K562 (cell line): ENCODE data around the gene NXT1. TPM values are rescaled to one million over a fixed set of nuclear protein-coding genes. Genes with fewer than 3 reads are reported as not detected.

ENCODE experiments used
- ATAC-seq: fragments of 200-7000 bp; cut with Tn5 transposase; 3 replicates; pipeline ENCODE4 v1.9.1; 2020; ENCODE audit warnings: moderate library complexity
- BruUV-seq: library from RNA; stranded (reverse); fragments of 400-500 nt; replicated peaks from 2 replicates; lab custom pipeline; 2021; lab: Mats Ljungman, UMichigan
- CTCF ChIA-PET: fragments of 300-600 bp; formaldehyde crosslinking; extraction: SDS; loops from one replicate; lab custom pipeline; 2021; ENCODE audit warnings: low intra/inter-chr PET ratio; lab: Yijun Ruan, JAX
- POLR2A ChIA-PET: fragments of 300-600, 350-650 bp; sonication (Branson Sonifier 250); formaldehyde crosslinking; extraction: SDS; loops from one replicate; lab custom pipeline; 2021; ENCODE audit warnings: antibody characterized with exemption, inconsistent platforms; lab: Yijun Ruan, JAX
- DNase-seq, 4 experiments: peaks; one replicate each; pipeline versions ENCODE4 v3.0.0 to v3.0.0-alpha.2; 2011 to 2018; ENCODE audit warnings: low spot score in 3 of 4, mixed read lengths in 3 of 4; ENCODE audit errors: extremely low read depth in 1 of 4
- FAIRE-seq: peaks from 2 replicates; lab custom pipeline; 2011; peaks lifted over from hg19 to GRCh38; lab: Jason Lieb, UNC
- H2AFZ ChIP-seq: 2 replicates; pipeline ENCODE4 v1.6.0; 2011; ENCODE audit warnings: low read depth, low read length, control low read depth, inconsistent platforms
- H3K27ac ChIP-seq: fragments of 200-600 bp; 3 replicates; pipeline ENCODE4 v1.8.0; 2011; ENCODE audit warnings: low read depth, mild to moderate bottlenecking, control low read depth, inconsistent platforms, low read length, moderate library complexity, mixed read lengths; ENCODE audit errors: extremely low read depth
- H3K27me3 ChIP-seq, 2 experiments: fragments of 300-600 bp in 1 of 2; 2 replicates in 1 of 2; 3 replicates in 1 of 2; pipeline versions ENCODE4 v1.6.0 to v1.8.0; 2011; ENCODE audit warnings: inconsistent platforms in 2 of 2, low read length in 2 of 2, mild to moderate bottlenecking in 1 of 2, mixed read lengths in 1 of 2, moderate library complexity in 1 of 2; ENCODE audit not compliant: control insufficient read depth in 2 of 2, insufficient read depth in 2 of 2
- H3K36me3 ChIP-seq: fragments of 300-600 bp; 3 replicates; pipeline ENCODE4 v1.8.0; 2011; ENCODE audit warnings: mild to moderate bottlenecking, low read length, inconsistent platforms; ENCODE audit not compliant: control insufficient read depth, insufficient read depth
- H3K4me1 ChIP-seq, 2 experiments: fragments of 200-600 bp in 1 of 2; replicated peaks in 1 of 2; 2 replicates in 1 of 2; 3 replicates in 1 of 2; pipeline versions ENCODE4 v1.5.1 to v1.8.0; 2011; ENCODE audit warnings: inconsistent platforms in 2 of 2, low read length in 2 of 2, mild to moderate bottlenecking in 1 of 2, mixed read lengths in 1 of 2, moderate library complexity in 1 of 2; ENCODE audit not compliant: control insufficient read depth in 2 of 2, insufficient read depth in 2 of 2
- H3K4me2 ChIP-seq: 2 replicates; pipeline ENCODE4 v1.6.1; 2011; ENCODE audit warnings: low read length, control low read depth, inconsistent platforms, mixed read lengths; ENCODE audit not compliant: insufficient read depth
- H3K4me3 ChIP-seq: fragments of 200-600 bp; sonication (generic), shearing (Covaris generic); 2 replicates; pipeline ENCODE4 v1.5.1; 2016; ENCODE audit warnings: control low read depth, inconsistent platforms
- H3K79me2 ChIP-seq: fragments of 200-600 bp; 3 replicates; pipeline ENCODE4 v1.8.0; 2011; ENCODE audit warnings: low read length, inconsistent platforms; ENCODE audit not compliant: control insufficient read depth, insufficient read depth
- H3K9ac ChIP-seq, 2 experiments: 2 replicates each; pipeline versions ENCODE4 v1.6.0 to v1.6.1; 2011; ENCODE audit warnings: low read depth in 2 of 2, low read length in 2 of 2, control low read depth in 1 of 2, inconsistent platforms in 1 of 2, mild to moderate bottlenecking in 1 of 2, mixed read lengths in 1 of 2; ENCODE audit not compliant: insufficient read depth in 1 of 2
- H3K9me1 ChIP-seq: one replicate; pipeline ENCODE4 v1.6.0; 2011; ENCODE audit warnings: inconsistent platforms, mild to moderate bottlenecking, low read length, moderate library complexity; ENCODE audit not compliant: control insufficient read depth, insufficient read depth
- H3K9me3 ChIP-seq: replicated peaks from 2 replicates; pipeline ENCODE4 v1.5.1; 2011; ENCODE audit warnings: low read depth, low read length, inconsistent platforms; ENCODE audit not compliant: control insufficient read depth, insufficient read depth
- H4K20me1 ChIP-seq: replicated peaks from 2 replicates; pipeline ENCODE4 v1.6.1; 2011; ENCODE audit warnings: low read length, inconsistent platforms, mixed read lengths; ENCODE audit not compliant: control insufficient read depth, insufficient read depth
- BMI1 ChIP-seq: fragments of 150-350 bp; IDR thresholded peaks from 2 replicates; pipeline ENCODE4 v1.6.1; 2014; ENCODE audit warnings: low read length
- GATAD2B ChIP-seq: fragments of 450-650 bp; IDR thresholded peaks from 2 replicates; pipeline ENCODE4 v1.6.1; 2017; ENCODE audit warnings: mild to moderate bottlenecking, borderline replicate concordance
- NCOA2 ChIP-seq, 2 experiments: fragments of 450-650 bp; IDR thresholded peaks; 2 replicates each; pipeline ENCODE4 v1.6.1; 2018; ENCODE audit warnings: mild to moderate bottlenecking in 2 of 2, moderate library complexity in 1 of 2; ENCODE audit not compliant: partially characterized antibody in 2 of 2
- PHF21A ChIP-seq: fragments of 450-650 bp; IDR thresholded peaks from 2 replicates; pipeline ENCODE4 v1.6.1; 2017; ENCODE audit warnings: low read depth, borderline replicate concordance
- RERE ChIP-seq: sonication (generic); formaldehyde crosslinking; IDR thresholded peaks from 2 replicates; pipeline ENCODE4 v1.8.0; 2023; ENCODE audit warnings: missing genetic modification reagents, mild to moderate bottlenecking, borderline replicate concordance
- TBL1XR1 ChIP-seq, 2 experiments: IDR thresholded peaks; 2 replicates each; pipeline ENCODE4 v1.6.1; 2012; ENCODE audit warnings: improper control_type of control experiment in 2 of 2, low read length in 2 of 2, mild to moderate bottlenecking in 1 of 2
- WGBS: fragments of 100-300 bp; shearing (Covaris generic); methylation state at CpG from one replicate; pipeline ENCODE4 v1.1.6; 2016; ENCODE audit warnings: low coverage, mixed read lengths; ENCODE audit not compliant: insufficient coverage; ENCODE audit errors: missing lambda C conversion rate; 5-methylcytosine and 5-hydroxymethylcytosine counted together
- in situ Hi-C: fragments of 300-500 bp; cut with MboI; formaldehyde crosslinking; loops from 4 replicates; pipeline ENCODE4 v1.15.0; 2018; ENCODE audit warnings: inconsistent platforms, mixed read lengths
- intact Hi-C: fragments of 100-400 bp; cut with micrococcal nuclease; formaldehyde crosslinking; loops from 2 replicates; pipeline ENCODE4 v1.14.2; 2022
- polyA plus RNA-seq, 8 experiments: library from polyadenylated mRNA; depleted of rRNA in 4 of 8; stranded (reverse) in 5 of 8; unstranded in 3 of 8; fragments of >200 nt; fragmentation: Nextera tagmentation in 2 of 8; fragmentation: Illumina TruSeq in 1 of 8; extraction: Ambion mirVana in 2 of 8; extraction: Trizol in 1 of 8; gene quantifications; 2 replicates each; pipeline versions ENCODE4 v1.2.1 to v1.2.3, GENCODE V29; 2011 to 2014; ENCODE audit warnings: inconsistent platforms in 1 of 8, missing spikeins in 1 of 8
- total RNA-seq, 7 experiments: library from RNA; depleted of rRNA in 6 of 7; stranded (reverse); fragments of >200 nt in 6 of 7; fragmentation: Illumina TruSeq in 2 of 7; extraction: Trizol in 2 of 7; gene quantifications; 2 replicates each; pipeline versions ENCODE4 v1.2.1 to v1.2.3, GENCODE V29; 2011 to 2021; ENCODE audit warnings: low replicate concordance in 1 of 7

NXT1 gene
- total and polyA plus RNA-seq, 9 of the 15 experiments (the other 6 are each of a cell fraction or from before 2014, with no cell fraction given), result 7.7 to 50.9 (median 35.6) TPM

DNA sequence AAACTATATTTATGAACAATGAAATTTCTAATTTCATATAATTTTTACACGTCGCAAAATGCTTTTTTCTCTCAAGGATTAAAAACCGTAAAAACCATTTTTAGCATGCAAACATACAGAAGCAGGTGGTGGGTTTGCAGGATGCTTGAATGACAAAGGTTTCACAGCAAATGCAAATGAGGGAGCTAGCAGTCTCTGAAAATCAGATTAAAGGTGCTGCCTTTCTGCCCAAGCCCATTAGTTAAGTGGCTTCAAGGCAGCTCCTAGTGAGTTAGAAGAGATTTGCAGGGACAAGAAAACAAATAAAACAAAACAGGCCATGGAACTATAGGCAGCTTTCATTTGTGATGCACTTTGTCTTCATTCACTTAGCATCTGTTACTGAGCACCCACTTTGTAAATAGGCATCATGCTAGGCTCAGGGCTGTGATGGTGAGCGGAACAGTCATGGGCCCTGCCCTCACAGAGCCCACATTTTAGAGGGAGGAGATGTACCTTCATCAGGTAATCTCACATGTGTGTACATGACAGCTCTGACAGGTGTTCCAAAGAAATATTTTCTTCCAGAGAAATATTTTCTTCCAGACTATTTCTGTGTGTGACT is 41.2 kb downstream of the NXT1 start:
- peaks cover 69% of the 10 kb centered on the region for H3K36me3 ChIP-seq
- no peaks in the 10 kb centered on the region for H3K4me1 ChIP-seq
- no peak overlapping the region for H3K27ac ChIP-seq
- H3K4me3 ChIP-seq, result no peak overlapping the region
- ATAC-seq (no peak), DNase-seq (no peak), FAIRE-seq (no peak)
- no peaks in the 10 kb centered on the region for H3K9me3 ChIP-seq
- WGBS, result 96% methylated on average over 4 of the region's 4 CpGs
- H4K20me1 ChIP-seq, result no peaks in the 10 kb centered on the region
- H3K9ac ChIP-seq, result no peak overlapping the region
- in situ Hi-C loops, result no loop called here
- CTCF ChIA-PET, result no interaction called here
- H3K79me2 ChIP-seq, result peaks cover under 1% of the 10 kb centered on the region; the same call in 1 of the 3 replicates
- TF ChIP-seq PHF21A, result no peak
- TF ChIP-seq RERE (CRISPR knock-in tag), result no peak
- TF ChIP-seq NCOA2 (IDR thresholded peaks at IDR 0.05; ENCODE audit: partially characterized antibody in 2 of 2), result no peak
- no peak for TF ChIP-seq TBL1XR1 (IDR thresholded peaks at IDR 0.05; ENCODE audit: low read length in 2 of 2)
- no peak for TF ChIP-seq BMI1
- no peak for TF ChIP-seq GATAD2B
- no peaks in the 10 kb centered on the region for H3K27me3 ChIP-seq
- BruUV-seq, result no TSS peak
- POLR2A ChIA-PET, result interaction anchor here (0.6 to 1.5 kb wide), 6 partner anchors 9 to 236 kb away, joined by 3 read pairs; partner anchors contain the start of gene NXT1
- H3K9me1 ChIP-seq, result no peaks in the 10 kb centered on the region
- H2AFZ ChIP-seq, result no peak overlapping the region
- H3K4me2 ChIP-seq, result no peak overlapping the region
- intact Hi-C loops, result no loop called here
